Measurements from ENCODE around the gene KLRC4.

- no peak for TF ChIP-seq EZH2 (IDR thresholded peaks at IDR 0.05; ENCODE audit: borderline replicate concordance, control insufficient read depth, low read depth, low read length)
- TF ChIP-seq CTCF (IDR thresholded peaks at IDR 0.05 in 2 of 3, conservative IDR thresholded peaks at IDR 0.05 in 1 of 3; ENCODE audit: control insufficient read depth in 2 of 3, extremely low read depth in 1 of 3, insufficient read depth in 1 of 3, low read depth in 3 of 3, low read length in 3 of 3): peak in 2 of 3 experiments; percentile 19 to 25; a peak in 3 of 6 replicates
- TF ChIP-seq TAF1 (IDR thresholded peaks at IDR 0.05; ENCODE audit: borderline replicate concordance, low read depth, low read length): no peak
- TF ChIP-seq ETV6 (conservative IDR thresholded peaks at IDR 0.05 in 1 of 2, IDR thresholded peaks at IDR 0.05 in 1 of 2; ENCODE audit: borderline replicate concordance in 1 of 2, low read depth in 1 of 2): no peak
Measured at GRCh38 chr12:10366875-10367274, 42.7 kb downstream of the KLRC4 start.
